Left colon (tissue), 2 donors: ENCODE results near the gene NUP160. TPM values are rescaled to one million over a fixed set of nuclear protein-coding genes. Genes with fewer than 3 reads are reported as not detected.
"Not testable (repeated sequence)": the region's sequence is repeated elsewhere in the genome, so short reads cannot be mapped to it uniquely, and the experiment has no call there.

ENCODE experiments used
- ATAC-seq: fragments of 200-7000 bp; cut with Tn5 transposase; one replicate; pipeline ENCODE4 v1.9.1; 2020; ENCODE audit warnings: mild to moderate bottlenecking, moderate library complexity
- DNase-seq, 2 donors: peaks; one replicate each; pipeline ENCODE4 v3.0.0-alpha.2; 2020
- intact Hi-C, 2 donors: fragments of 100-400 bp; cut with DNase I in 1 of 2; cut with micrococcal nuclease in 1 of 2; formaldehyde crosslinking; loops; one replicate each; pipeline versions ENCODE4 v1.11.2 to v1.14.0; 2022; cut with DNase I, micrococcal nuclease
- total RNA-seq, 2 donors: library from RNA; stranded (reverse); fragmentation: NEBNext Ultra II Directional; extraction: Animal tissue kit (Norgen Biotek cat#: 25700); gene quantifications; one replicate each; pipeline ENCODE4 v1.2.1, GENCODE V29; 2021
- donor health status: DM: no; HTN: no; CAD: no.
- donor health status: DM: yes; HTN: yes; CAD: no.

NUP160 gene
- total RNA-seq, 2 donors from 2014 or later: 17.2 to 23.4 TPM

GRCh38 chr11:47863898-47864430 is 15.8 kb upstream of the NUP160 start:
- intact Hi-C loops: no loop called here
- DNase-seq (no peak), ATAC-seq (no peak)

GRCh38 chr11:47863189-47863897 is 15.2 kb upstream of the NUP160 start:
- no peak for ATAC-seq
- no peak for DNase-seq
- intact Hi-C loops: no loop called here

- DNase-seq (no peak), ATAC-seq (no peak)
- intact Hi-C loops: no loop called here
Observed at GRCh38 chr11:47861728-47862127, 13.6 kb upstream of the NUP160 start.

- no peak for DNase-seq
- intact Hi-C loops: no loop called here
- no peak for ATAC-seq
Observed at GRCh38 chr11:47860536-47860935, 12.4 kb upstream of the NUP160 start.

- intact Hi-C loops: no loop called here
- DNase-seq: no peak
- ATAC-seq: no peak
Observed at GRCh38 chr11:47857892-47858543, 9.9 kb upstream of the NUP160 start.

- DNase-seq: no peak
- ATAC-seq: no peak
- intact Hi-C loops: no loop called here
Observed at GRCh38 chr11:47857485-47857884, 9.3 kb upstream of the NUP160 start.

- DNase-seq (no peak), ATAC-seq (no peak)
- intact Hi-C loops: no loop called here
Observed at GRCh38 chr11:47856186-47856585, 8.0 kb upstream of the NUP160 start.

- DNase-seq (no peak), ATAC-seq (no peak)
- intact Hi-C loops: no loop called here
Observed at GRCh38 chr11:47854667-47855066, 6.5 kb upstream of the NUP160 start.

GRCh38 chr11:47852053-47852452 is 3.9 kb upstream of the NUP160 start:
- intact Hi-C loops: no loop called here
- DNase-seq (no peak), ATAC-seq (no peak)

- DNase-seq: no peak
- intact Hi-C loops: no loop called here
- ATAC-seq: no peak
Observed at GRCh38 chr11:47850337-47850736, 2.2 kb upstream of the NUP160 start.

GRCh38 chr11:47848700-47849155 is 578 bp upstream of the NUP160 start:
- intact Hi-C loops: no loop called here
- peak; percentile 13 for ATAC-seq
- no peak for DNase-seq

- DNase-seq: no peak
- no peak for ATAC-seq
- intact Hi-C loops: no loop called here
Observed at GRCh38 chr11:47847537-47847891, 636 bp downstream of the NUP160 start.

GRCh38 chr11:47846998-47847397 is 1.2 kb downstream of the NUP160 start:
- intact Hi-C loops: no loop called here
- no peak for ATAC-seq

GRCh38 chr11:47843361-47844055 is 4.6 kb downstream of the NUP160 start:
- ATAC-seq (no peak), DNase-seq (no peak)
- intact Hi-C loops: no loop called here

More at GRCh38 chr11:47846998-47847397, 1.2 kb downstream of the NUP160 start:
- DNase-seq: no peak

- ATAC-seq: no peak
- intact Hi-C loops: no loop called here
- no peak for DNase-seq
Observed at GRCh38 chr11:47842749-47843148, 5.4 kb downstream of the NUP160 start.

GRCh38 chr11:47837929-47838328 is 10.2 kb downstream of the NUP160 start:
- DNase-seq (no peak), ATAC-seq (no peak)
- intact Hi-C loops: no loop called here

- ATAC-seq (no peak), DNase-seq (no peak)
Observed at GRCh38 chr11:47837292-47837691, 10.9 kb downstream of the NUP160 start.

GRCh38 chr11:47830013-47830412 is 18.1 kb downstream of the NUP160 start:
- DNase-seq, intact Hi-C loops, ATAC-seq: not testable (repeated sequence)

More at GRCh38 chr11:47837292-47837691, 10.9 kb downstream of the NUP160 start:
- intact Hi-C loops: no loop called here

GRCh38 chr11:47828284-47828683 is 19.9 kb downstream of the NUP160 start:
- ATAC-seq (no peak), DNase-seq (no peak)
- intact Hi-C loops: no loop called here

GRCh38 chr11:47822664-47823063 is 25.5 kb downstream of the NUP160 start:
- ATAC-seq, DNase-seq, intact Hi-C loops: not testable (repeated sequence)
